Measurements from ENCODE around the gene MRFAP1L1.

The MRFAP1L1 gene

DNA sequence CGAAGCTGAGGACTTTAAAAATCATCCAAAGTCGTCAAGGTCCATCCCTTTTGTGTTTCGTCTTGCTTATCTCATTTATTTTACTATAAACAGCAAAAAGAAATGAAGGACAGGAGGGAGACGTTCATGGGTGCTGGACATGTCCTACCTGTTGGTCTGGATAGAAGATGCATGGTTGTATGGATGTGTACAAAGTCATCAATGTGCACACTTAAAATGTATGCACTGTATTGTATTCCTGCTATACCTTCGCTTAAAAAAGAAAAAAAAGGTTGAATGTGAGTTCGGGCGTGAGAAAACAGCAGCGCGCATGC, 6.0 kb upstream of the MRFAP1L1 start:
- DNase-seq = no peak

DNA sequence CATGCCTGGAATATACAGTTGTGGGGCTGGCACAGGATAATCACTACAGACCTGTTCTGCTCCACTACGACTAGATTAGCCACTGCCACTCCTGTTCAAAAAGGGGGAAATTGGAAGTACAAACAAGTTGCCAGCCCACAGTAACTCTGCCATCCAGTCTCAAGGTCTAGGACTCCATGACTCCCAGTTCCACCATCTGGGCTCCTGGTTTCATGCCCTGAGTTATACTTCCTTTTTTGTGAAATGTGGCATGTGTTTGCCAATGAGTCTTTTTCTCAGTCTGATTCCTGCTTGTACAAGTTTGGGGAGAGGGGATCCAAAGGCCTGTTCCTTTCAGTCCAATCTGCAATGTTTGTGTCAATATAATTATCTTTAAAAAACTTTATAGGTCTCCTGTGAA, 5.3 kb upstream of the MRFAP1L1 start:
- no peak for DNase-seq

DNA sequence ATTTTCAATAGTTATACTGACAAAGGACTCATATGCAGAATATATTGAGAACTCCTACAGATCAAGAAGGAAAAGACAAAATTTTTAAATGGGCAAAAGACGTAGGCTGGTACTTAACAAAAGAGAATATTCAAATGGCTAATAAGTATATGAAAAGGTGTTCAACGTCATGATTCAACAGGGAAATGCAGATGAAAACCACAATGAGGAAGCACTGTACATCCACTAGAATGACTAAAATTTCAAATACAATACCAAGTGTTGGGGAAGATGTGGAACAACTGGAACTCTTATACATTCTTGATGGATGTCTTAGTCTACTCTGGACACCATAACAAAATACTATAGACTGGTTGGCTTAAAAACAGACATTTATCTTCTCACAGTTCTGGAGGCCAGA, 1.3 kb upstream of the MRFAP1L1 start:
- no peak for DNase-seq

DNA sequence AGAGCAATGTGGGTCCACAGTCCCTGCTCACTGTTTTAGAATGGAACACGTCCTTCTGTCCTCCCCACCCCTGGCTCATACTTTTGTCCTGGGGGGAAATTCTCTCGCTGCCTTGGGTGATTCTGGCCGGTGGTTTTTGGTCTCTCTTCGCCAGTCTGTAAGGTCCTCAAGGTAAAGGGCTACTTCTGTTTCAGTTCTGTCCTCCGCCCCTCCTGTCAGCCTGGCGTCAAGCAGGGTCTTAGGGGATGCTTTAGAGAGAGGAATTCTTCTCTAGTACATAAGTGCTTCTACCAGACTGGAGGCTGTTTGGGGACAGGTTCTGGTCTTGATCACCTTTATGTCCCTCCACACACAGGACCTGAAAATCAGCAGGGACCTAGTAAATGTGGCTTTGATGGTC, 617 bp upstream of the MRFAP1L1 start:
- no peak for DNase-seq

GRCh38 chr4:6706173-6706572, 3.5 kb downstream of the MRFAP1L1 start:
- DNase-seq = no peak

- DNase-seq = no peak
Measured at GRCh38 chr4:6705646-6706045, 4.0 kb downstream of the MRFAP1L1 start.

- no peak for DNase-seq
Measured at GRCh38 chr4:6703786-6704185, 5.9 kb downstream of the MRFAP1L1 start.

DNA sequence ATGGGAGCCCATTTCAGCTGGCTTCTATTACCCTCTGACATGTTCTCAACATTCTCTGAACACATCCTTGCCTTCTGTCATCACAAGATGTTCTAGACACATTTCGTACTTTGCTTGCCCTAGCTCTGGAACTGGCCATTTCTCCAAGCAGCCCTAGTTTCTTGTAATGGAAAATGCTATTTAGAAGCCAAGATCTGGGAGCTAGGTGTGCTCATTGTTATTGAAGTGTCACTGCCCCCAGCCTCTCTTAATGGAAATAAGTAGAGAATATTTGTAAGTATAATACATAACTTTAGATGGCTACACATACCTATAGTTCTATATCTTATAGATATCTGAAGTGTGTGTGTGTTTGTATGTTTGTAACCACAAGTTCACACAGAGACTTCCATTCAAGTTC, 6.9 kb downstream of the MRFAP1L1 start:
- DNase-seq = no peak

GRCh38 chr4:6701371-6701770, 8.3 kb downstream of the MRFAP1L1 start:
- DNase-seq = no peak

- DNase-seq = no peak
Measured at GRCh38 chr4:6699903-6700302, 9.8 kb downstream of the MRFAP1L1 start.

GRCh38 chr4:6699388-6699787, 10.3 kb downstream of the MRFAP1L1 start:
- no peak for DNase-seq

- DNase-seq = no peak
Measured at GRCh38 chr4:6697131-6697530, 12.5 kb downstream of the MRFAP1L1 start.

- DNase-seq = no peak
Measured at GRCh38 chr4:6696611-6697010, 13.1 kb downstream of the MRFAP1L1 start.

DNA sequence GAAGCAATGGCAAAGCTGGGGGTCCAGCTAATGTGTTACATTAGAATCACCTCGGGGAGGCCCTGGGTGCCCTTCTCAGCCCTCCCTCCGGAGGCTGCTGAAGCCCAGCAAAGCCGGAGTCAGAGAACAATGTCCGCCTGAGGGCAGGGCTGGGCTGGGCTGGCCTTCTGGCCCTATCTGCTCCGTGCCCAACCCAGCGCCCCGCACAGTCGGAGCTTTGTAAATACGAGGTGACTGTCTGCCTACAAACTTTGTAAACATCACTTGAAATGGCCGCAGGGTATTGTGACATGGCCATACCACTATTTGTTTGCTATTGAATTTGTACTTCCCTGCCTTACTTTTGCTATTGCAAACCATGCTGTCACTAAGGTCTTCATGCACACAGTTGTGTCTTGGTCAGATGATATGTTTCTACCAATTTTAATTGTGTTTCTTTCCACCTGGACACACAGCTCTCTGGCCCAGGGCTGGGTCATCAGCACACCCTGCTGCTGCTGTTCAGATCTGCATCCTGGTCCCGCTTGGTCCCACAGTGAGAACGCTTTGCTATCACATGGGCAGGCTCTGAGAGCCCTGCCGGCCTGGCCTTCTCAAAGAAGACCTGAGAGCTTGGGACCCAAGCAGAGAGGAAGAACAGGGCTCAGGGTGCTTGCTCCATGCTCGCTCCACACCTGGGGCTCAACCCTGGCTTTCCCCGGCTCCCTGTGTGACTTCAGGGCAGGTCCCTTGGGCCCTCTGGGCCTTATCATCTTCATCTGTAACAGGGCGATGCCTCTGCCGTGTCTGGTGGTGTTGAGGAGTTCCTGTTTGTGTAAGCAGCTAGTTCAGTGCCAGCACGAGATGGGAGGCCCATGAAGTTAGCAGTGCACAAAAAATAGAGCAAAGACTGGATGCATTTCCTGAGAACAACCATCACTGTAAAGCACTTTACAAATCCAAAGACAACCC, 13.7 kb downstream of the MRFAP1L1 start:
- DNase-seq = peak; percentile 53

DNA sequence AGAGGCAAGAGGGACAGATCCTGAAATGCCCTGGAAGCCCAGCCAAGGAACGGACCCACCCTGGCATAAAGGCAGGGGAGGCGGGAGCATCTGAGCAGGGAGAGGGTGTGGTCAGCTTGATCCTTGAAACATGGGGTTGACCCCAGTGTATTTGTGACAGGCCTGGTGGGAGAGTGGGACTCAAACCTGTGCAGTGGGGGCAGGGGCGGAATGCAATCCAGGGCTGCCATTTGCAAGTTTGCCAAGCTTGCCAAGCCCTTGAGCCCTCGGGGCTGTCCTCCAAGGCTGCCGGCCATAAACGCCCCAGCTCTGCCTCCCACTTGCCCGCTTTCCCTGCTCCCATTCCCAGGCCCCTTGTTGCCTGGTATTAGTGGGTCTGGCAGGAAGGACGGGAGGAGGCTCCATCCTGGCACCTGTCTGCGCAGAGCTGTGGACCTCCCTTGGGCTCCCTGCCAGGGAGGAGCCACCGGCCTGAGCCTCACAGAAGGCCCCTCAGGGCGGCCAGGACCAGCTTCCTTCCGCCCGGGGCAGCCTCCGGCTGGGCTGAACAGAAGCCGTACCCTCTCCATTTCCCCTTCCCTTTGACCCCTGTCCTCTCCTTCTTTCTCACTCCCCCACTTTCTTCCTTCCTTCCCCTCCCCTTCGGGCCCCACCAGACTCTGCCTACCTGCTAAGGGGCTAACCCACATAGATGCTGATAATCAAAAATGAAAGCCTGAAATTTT, 15.3 kb downstream of the MRFAP1L1 start:
- DNase-seq = no peak

DNA sequence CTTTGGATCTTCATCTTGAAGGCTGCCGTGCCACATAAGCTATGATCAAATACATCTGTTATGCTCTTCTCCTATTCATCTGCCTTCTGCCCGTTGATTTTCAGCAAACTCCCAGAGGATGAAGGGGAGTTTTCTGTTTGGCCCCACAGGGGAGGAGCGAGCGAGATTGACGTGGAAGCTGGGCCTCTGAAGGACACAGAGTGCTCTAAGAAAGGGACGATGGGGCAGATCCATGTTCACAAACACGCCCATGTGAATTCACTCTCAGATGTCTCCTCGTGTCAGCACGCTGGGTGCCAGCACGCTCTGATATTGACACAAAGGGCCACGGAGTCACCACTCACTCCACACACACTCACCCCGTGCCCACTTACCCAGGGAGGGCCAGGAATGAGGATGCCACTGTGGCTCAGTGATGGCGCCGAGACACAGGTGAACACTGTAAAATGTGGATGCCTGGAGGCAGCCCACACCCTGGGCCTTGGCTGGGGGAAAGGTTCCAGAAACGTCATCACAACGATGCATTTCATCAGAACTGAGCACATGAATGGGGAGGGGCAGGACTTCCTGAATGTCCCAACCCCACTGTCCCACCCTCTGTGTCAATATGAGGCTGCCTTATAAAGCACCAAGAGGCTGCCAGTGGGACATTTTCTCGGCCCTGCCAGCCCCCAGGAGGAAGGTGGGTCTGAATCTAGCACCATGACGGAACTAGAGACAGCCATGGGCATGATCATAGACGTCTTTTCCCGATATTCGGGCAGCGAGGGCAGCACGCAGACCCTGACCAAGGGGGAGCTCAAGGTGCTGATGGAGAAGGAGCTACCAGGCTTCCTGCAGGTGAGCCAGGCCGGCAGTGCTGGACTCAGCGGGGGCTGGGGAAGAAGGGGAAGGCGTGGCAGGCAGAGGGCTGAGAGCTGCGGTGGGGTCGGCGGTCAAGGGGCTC, 16.2 kb downstream of the MRFAP1L1 start, which contains the start of gene S100P:
Gene S100P, plus strand, starts transcription at position 648 of the 946 bp plus-strand sequence. Its CDS starts 55 bp downstream, at position 703.
- DNase-seq = no peak

- DNase-seq = no peak
Measured at GRCh38 chr4:6692806-6693205, 16.9 kb downstream of the MRFAP1L1 start.

- DNase-seq = no peak
Measured at GRCh38 chr4:6692379-6692778, 17.3 kb downstream of the MRFAP1L1 start.

- DNase-seq = no peak
Measured at GRCh38 chr4:6689506-6689960, 20.1 kb downstream of the MRFAP1L1 start.

DNA sequence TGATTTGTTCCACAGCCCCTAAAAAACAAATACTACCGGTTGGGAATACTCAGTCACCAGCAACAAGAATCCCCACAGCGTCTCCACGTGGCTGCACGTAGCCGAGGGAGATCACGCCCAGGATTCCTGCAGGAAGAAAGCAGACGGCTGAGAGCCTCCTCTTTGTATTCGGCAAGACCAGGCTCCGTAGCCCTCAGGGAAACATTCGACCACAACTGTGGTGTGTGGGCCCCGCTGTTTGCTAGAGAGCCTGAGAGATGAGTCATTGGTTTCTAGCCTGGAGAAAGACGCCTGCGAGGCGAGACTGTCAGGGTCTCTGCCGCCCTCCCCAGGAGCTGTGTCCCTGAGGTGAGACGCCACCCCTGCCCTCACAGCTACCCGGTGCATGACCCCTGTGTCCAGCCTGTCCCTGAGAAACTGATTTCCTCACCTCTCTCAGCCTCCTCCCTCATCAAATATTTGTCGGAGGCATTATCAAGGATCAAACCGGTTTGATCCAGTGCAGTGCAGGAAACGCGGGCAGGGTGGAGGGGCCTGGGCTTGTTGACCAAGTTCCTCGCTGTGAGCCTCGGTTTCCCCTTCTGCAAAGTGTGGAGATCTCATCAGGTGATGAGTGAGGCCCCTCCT, 20.7 kb downstream of the MRFAP1L1 start:
- DNase-seq = peak; percentile 59

- no peak for DNase-seq
Measured at GRCh38 chr4:6687947-6688878, 21.5 kb downstream of the MRFAP1L1 start.

All from CD4-positive, alpha-beta T cell treated with Interferon gamma for 1 hour (primary cell).